DND-41 (cell line): ENCODE data around the gene SETD3.
A peak's percentile ranks its signal among the peaks of the same experiment; 100 is the strongest.

Experiments used
- ATAC-seq: fragments of 200-7000 bp; cut with Tn5 transposase; 3 replicates; pipeline ENCODE4 v1.9.1; 2021; ENCODE audit warnings: low read depth; ENCODE audit not compliant: insufficient read depth
- DNase-seq: peaks from one replicate; pipeline ENCODE4 v3.0.0-alpha.2; 2020
- H2AFZ ChIP-seq: 2 replicates; pipeline ENCODE4 v1.6.0; 2012; ENCODE audit warnings: low read depth, low read length
- H3K27ac ChIP-seq: 2 replicates; pipeline ENCODE4 v1.5.1; 2012; ENCODE audit warnings: low read length, inconsistent platforms
- H3K27me3 ChIP-seq: fragments of 200-600 bp; sonication (generic); 2 replicates; pipeline ENCODE4 v1.6.0; 2012; ENCODE audit warnings: low read length, mild to moderate bottlenecking, inconsistent platforms; ENCODE audit not compliant: insufficient read depth, poor library complexity
- H3K36me3 ChIP-seq: 2 replicates; pipeline ENCODE4 v1.5.1; 2012; ENCODE audit warnings: low read length, inconsistent platforms; ENCODE audit not compliant: insufficient read depth
- H3K4me1 ChIP-seq: 2 replicates; pipeline ENCODE4 v1.5.1; 2012; ENCODE audit warnings: mild to moderate bottlenecking, low read length; ENCODE audit not compliant: insufficient read depth
- H3K4me2 ChIP-seq: 2 replicates; pipeline ENCODE4 v1.6.0; 2012; ENCODE audit warnings: mild to moderate bottlenecking, moderate library complexity, low read length, inconsistent platforms; ENCODE audit not compliant: insufficient read depth
- H3K4me3 ChIP-seq, 2 experiments: fragments of 200-600 bp in 1 of 2; shearing (Covaris generic) in 1 of 2; 2 replicates each; pipeline ENCODE4 v1.5.1; 2012 to 2016; ENCODE audit warnings: inconsistent platforms in 2 of 2, low read length in 2 of 2, mild to moderate bottlenecking in 2 of 2, low read depth in 1 of 2, moderate library complexity in 1 of 2
- H3K79me2 ChIP-seq: 2 replicates; pipeline ENCODE4 v1.6.0; 2012; ENCODE audit warnings: low read length, inconsistent platforms; ENCODE audit not compliant: insufficient read depth
- H3K9ac ChIP-seq: 2 replicates; pipeline ENCODE4 v1.6.0; 2012; ENCODE audit warnings: low read depth, mild to moderate bottlenecking, inconsistent platforms, low read length, moderate library complexity
- H3K9me3 ChIP-seq: 2 replicates; pipeline ENCODE4 v1.5.1; 2012; ENCODE audit warnings: low read length, moderate library complexity, mild to moderate bottlenecking, inconsistent platforms; ENCODE audit not compliant: insufficient read depth, severe bottlenecking
- H4K20me1 ChIP-seq: 2 replicates; pipeline ENCODE4 v1.6.0; 2012; ENCODE audit warnings: low read length; ENCODE audit not compliant: insufficient read depth
- CTCF ChIP-seq: IDR thresholded peaks from 2 replicates; pipeline ENCODE4 v1.5.1; 2012; ENCODE audit warnings: borderline replicate concordance, low read length, moderate library complexity, mild to moderate bottlenecking; ENCODE audit not compliant: poor library complexity, severe bottlenecking; ENCODE audit errors: extremely low read depth
- EZH2 ChIP-seq: IDR thresholded peaks from 3 replicates; pipeline ENCODE4 v1.6.1; 2012; ENCODE audit warnings: borderline replicate concordance, low read depth, mild to moderate bottlenecking, moderate library complexity, low read length, inconsistent platforms; ENCODE audit not compliant: severe bottlenecking

Gene SETD3

DNA sequence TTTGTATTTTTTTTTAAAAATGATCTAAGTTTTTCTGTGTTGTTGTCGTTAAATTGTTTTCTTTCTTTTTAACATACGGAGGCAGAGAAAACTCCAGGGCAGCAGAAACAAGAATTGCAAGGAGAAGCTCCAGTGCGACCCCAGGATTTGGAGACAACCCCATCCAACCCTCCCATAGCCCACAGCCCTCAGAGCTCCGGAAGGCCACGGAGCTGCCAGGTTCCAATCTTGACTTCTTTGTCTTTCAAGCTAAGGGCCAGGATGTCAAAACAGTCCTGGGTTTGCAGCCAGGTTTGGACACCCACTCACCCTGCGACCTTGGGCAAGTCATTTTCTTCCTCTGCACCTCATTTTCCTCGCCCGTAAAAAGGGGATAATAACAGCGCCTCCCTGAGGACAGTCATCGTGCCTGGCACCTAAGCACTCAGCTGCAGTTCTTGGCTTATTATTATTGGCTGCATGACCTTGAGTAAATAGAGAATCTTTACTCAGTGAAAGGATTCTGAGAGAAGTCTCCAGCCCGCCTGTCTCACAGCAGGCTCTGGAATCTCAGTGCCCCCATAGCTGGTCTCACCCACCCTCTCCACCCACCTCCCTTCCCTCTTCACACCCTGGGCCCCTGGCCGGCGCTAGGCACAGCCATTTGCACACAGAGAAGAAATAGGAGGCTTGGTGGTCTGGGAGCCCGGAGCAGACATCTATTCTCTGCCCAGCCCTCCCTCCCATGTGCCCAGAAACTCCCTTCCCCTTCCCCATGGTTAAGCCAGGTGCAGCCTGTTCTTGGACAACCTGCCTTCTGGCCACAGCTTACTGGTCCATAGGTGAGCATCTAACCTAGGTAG lies 129.3 kb downstream of the SETD3 start:
- Histone ChIP-seq H3K4me1 (no peaks in the 10 kb centered on the region), H4K20me1 (no peaks in the 10 kb centered on the region), H2AFZ (no peak overlapping the region), H3K79me2 (no peaks in the 10 kb centered on the region), H3K36me3 (no peaks in the 10 kb centered on the region), H3K9ac (no peak overlapping the region), H3K9me3 (no peaks in the 10 kb centered on the region), H3K27ac (no peak overlapping the region), H3K4me2 (no peak overlapping the region), H3K27me3 (peaks cover 6% of the 10 kb centered on the region), H3K4me3 (no peak overlapping the region)
- no peak for TF ChIP-seq EZH2
- peak; percentile 6 for TF ChIP-seq CTCF
- no peak for DNase-seq
- no peak for ATAC-seq

GRCh38 chr14:99350751-99351150 lies 129.9 kb downstream of the SETD3 start:
- H2AFZ ChIP-seq: no peak overlapping the region
- H3K4me2 ChIP-seq: no peak overlapping the region
- H3K27ac ChIP-seq: no peak overlapping the region
- no peaks in the 10 kb centered on the region for H3K36me3 ChIP-seq
- no peaks in the 10 kb centered on the region for H4K20me1 ChIP-seq
- no peaks in the 10 kb centered on the region for H3K79me2 ChIP-seq
- H3K9ac ChIP-seq: no peak overlapping the region
- TF ChIP-seq CTCF: no peak
- no peak for TF ChIP-seq EZH2
- H3K27me3 ChIP-seq: peaks cover 6% of the 10 kb centered on the region
- no peaks in the 10 kb centered on the region for H3K4me1 ChIP-seq
- H3K4me3 ChIP-seq: no peak overlapping the region
- ATAC-seq (no peak), DNase-seq (no peak)
- H3K9me3 ChIP-seq: no peaks in the 10 kb centered on the region

- TF ChIP-seq EZH2 (no peak), CTCF (no peak)
- Histone ChIP-seq H2AFZ (no peak overlapping the region), H3K9ac (no peak overlapping the region), H3K79me2 (no peaks in the 10 kb centered on the region), H4K20me1 (no peaks in the 10 kb centered on the region), H3K36me3 (no peaks in the 10 kb centered on the region), H3K4me1 (no peaks in the 10 kb centered on the region), H3K4me2 (no peak overlapping the region), H3K9me3 (no peaks in the 10 kb centered on the region), H3K27me3 (peaks cover 6% of the 10 kb centered on the region), H3K27ac (no peak overlapping the region), H3K4me3 (no peak overlapping the region)
- ATAC-seq (no peak), DNase-seq (no peak)
Measured at GRCh38 chr14:99349721-99350495, 130.8 kb downstream of the SETD3 start.
